Brain microvascular endothelial cell (primary cell): ENCODE results near the gene HOXA13.

ENCODE experiments used
- DNase-seq: peaks from one replicate; pipeline ENCODE4 v3.0.0-alpha.2; 2020
- H3K27ac ChIP-seq: fragments of 250-450 bp; sonication (Bioruptor Pico); 2 replicates; pipeline ENCODE4 v1.5.1; 2020; ENCODE audit warnings: mild to moderate bottlenecking, moderate library complexity
- H3K27me3 ChIP-seq: fragments of 250-450 bp; sonication (Bioruptor Pico); replicated peaks from 2 replicates; pipeline ENCODE4 v1.5.1; 2020; ENCODE audit warnings: mild to moderate bottlenecking
- H3K36me3 ChIP-seq: fragments of 250-450 bp; sonication (Bioruptor Pico); replicated peaks from 2 replicates; pipeline ENCODE4 v1.5.1; 2020; ENCODE audit warnings: mild to moderate bottlenecking
- H3K4me3 ChIP-seq: 2 replicates; pipeline ENCODE4 v1.5.1; 2011; ENCODE audit warnings: low read depth, mild to moderate bottlenecking, control low read depth, low read length, moderate library complexity
- CTCF ChIP-seq: IDR thresholded peaks from 2 replicates; pipeline ENCODE4 v1.5.1; 2011; ENCODE audit warnings: low read depth, mild to moderate bottlenecking, moderate library complexity, low read length, control low read depth, inconsistent platforms; ENCODE audit errors: missing control alignments
- in situ Hi-C: cut with HindIII; loops from 2 replicates; pipeline ENCODE4 v1.10.0; 2017; ENCODE audit warnings: low sequenced_read_pairs, low pct_ligation_motif_present

HOXA13 gene

GRCh38 chr7:27171325-27171636 is 28.6 kb downstream of the HOXA13 start:
- H3K36me3 ChIP-seq: no peaks in the 10 kb centered on the region
- H3K27me3 ChIP-seq: peaks cover 98% of the 10 kb centered on the region
- no peak for TF ChIP-seq CTCF
- no peak overlapping the region for H3K4me3 ChIP-seq
- in situ Hi-C loops: no loop called here
- H3K27ac ChIP-seq: no peak overlapping the region
- no peak for DNase-seq

- Histone ChIP-seq H3K4me3 (no peak overlapping the region), H3K27ac (no peak overlapping the region), H3K27me3 (peaks cover 98% of the 10 kb centered on the region), H3K36me3 (no peaks in the 10 kb centered on the region)
- in situ Hi-C loops: no loop called here
- TF ChIP-seq CTCF: no peak
- DNase-seq: no peak
Measured at GRCh38 chr7:27170426-27171324, 29.2 kb downstream of the HOXA13 start.

GRCh38 chr7:27169658-27170425 is 30.0 kb downstream of the HOXA13 start:
- no peak for TF ChIP-seq CTCF
- Histone ChIP-seq H3K27me3 (peaks cover 98% of the 10 kb centered on the region), H3K27ac (no peak overlapping the region), H3K4me3 (no peak overlapping the region), H3K36me3 (no peaks in the 10 kb centered on the region)
- in situ Hi-C loops: loop anchor here (10.0 kb wide), 1 partner anchor 795 kb away; no protein-coding TSS in a partner anchor
- DNase-seq: no peak

GRCh38 chr7:27168265-27168947 is 31.5 kb downstream of the HOXA13 start:
- in situ Hi-C loops: loop anchor here (10.0 kb wide), 1 partner anchor 794 kb away; no protein-coding TSS in a partner anchor
- Histone ChIP-seq H3K36me3 (no peaks in the 10 kb centered on the region), H3K4me3 (no peak overlapping the region), H3K27me3 (peaks cover 98% of the 10 kb centered on the region), H3K27ac (no peak overlapping the region)
- TF ChIP-seq CTCF: no peak
- DNase-seq: no peak

- in situ Hi-C loops: loop anchor here (10.0 kb wide), 1 partner anchor 793 kb away; no protein-coding TSS in a partner anchor
- DNase-seq: no peak
- no peak overlapping the region for H3K4me3 ChIP-seq
- H3K36me3 ChIP-seq: no peaks in the 10 kb centered on the region
- no peak overlapping the region for H3K27ac ChIP-seq
- TF ChIP-seq CTCF: no peak
- peaks cover 98% of the 10 kb centered on the region for H3K27me3 ChIP-seq
Measured at GRCh38 chr7:27167916-27168264, 32.0 kb downstream of the HOXA13 start.
